ENCODE data around the gene TAT.

- TF ChIP-seq EZH2 (IDR thresholded peaks at IDR 0.05; ENCODE audit: insufficient read depth, poor library complexity, severe bottlenecking) (no peak), EZH2phosphoT487 (IDR thresholded peaks at IDR 0.05; ENCODE audit: insufficient read depth, low read depth) (no peak)
These were observed 50.7 kb downstream of the TAT start, which contains the start of gene CHST4 for GRCh38 chr16:71526111-71526631.

All from GM23248 (cell line).